K562 (cell line): ENCODE data around the gene LMAN2. TPM values are rescaled to one million over a fixed set of nuclear protein-coding genes. Genes with fewer than 3 reads are reported as not detected.

Source experiments
- ARID3B ChIP-seq: fragments of 250-450 bp; sonication (Bioruptor Pico); IDR thresholded peaks from 2 replicates; pipeline ENCODE4 v1.4.0; 2020; ENCODE audit warnings: borderline replicate concordance
- ARNT ChIP-seq, 2 experiments: fragments of 450-650 bp; IDR thresholded peaks; 2 replicates each; pipeline ENCODE4 v1.6.1; 2016; ENCODE audit warnings: mild to moderate bottlenecking in 1 of 2
- CCNT2 ChIP-seq: IDR thresholded peaks from 2 replicates; pipeline ENCODE4 v1.6.1; 2011; ENCODE audit warnings: borderline replicate concordance, low read depth, mild to moderate bottlenecking, moderate library complexity, mixed read lengths, low read length; ENCODE audit not compliant: insufficient read length; ENCODE audit errors: extremely low read depth
- CGGBP1 ChIP-seq: fragments of 250-450 bp; sonication (Bioruptor Pico); IDR thresholded peaks from 2 replicates; pipeline ENCODE4 v1.9.0; 2021; ENCODE audit warnings: mild to moderate bottlenecking
- CHCHD3 ChIP-seq: fragments of 250-450 bp; sonication (Bioruptor Pico); IDR thresholded peaks from 2 replicates; pipeline ENCODE4 v2.1.2; 2022; ENCODE audit warnings: mild to moderate bottlenecking
- CHD1 ChIP-seq: fragments of 200-600 bp; sonication (generic); IDR thresholded peaks from one replicate; pipeline ENCODE4 v1.6.1; 2012; ENCODE audit warnings: mild to moderate bottlenecking, moderate library complexity, low read length, inconsistent platforms
- EHMT2 ChIP-seq: fragments of 450-650 bp; IDR thresholded peaks from 2 replicates; pipeline ENCODE4 v1.6.1; 2018; ENCODE audit warnings: antibody characterized with exemption
- FOXK1 ChIP-seq: sonication (generic); formaldehyde crosslinking; IDR thresholded peaks from 2 replicates; pipeline ENCODE4 v1.8.0; 2022; ENCODE audit warnings: missing genetic modification reagents, mild to moderate bottlenecking, borderline replicate concordance
- FOXP1 ChIP-seq: sonication (generic); formaldehyde crosslinking; IDR thresholded peaks from 2 replicates; pipeline ENCODE4 v1.8.0; 2022; ENCODE audit warnings: mild to moderate bottlenecking, missing genetic modification reagents
- GABPA ChIP-seq: fragments of 200-800 bp; sonication (Bioruptor generic); conservative IDR thresholded peaks from 2 replicates; pipeline ENCODE4 v1.6.1; 2016; ENCODE audit warnings: low read depth, missing genetic modification characterization, missing compliant biosample characterization
- HDAC3 ChIP-seq: fragments of 450-650 bp; IDR thresholded peaks from 2 replicates; pipeline ENCODE4 v1.6.1; 2018; ENCODE audit warnings: borderline replicate concordance, mild to moderate bottlenecking, moderate library complexity; ENCODE audit not compliant: partially characterized antibody
- MEIS2 ChIP-seq: fragments of 450-650 bp; IDR thresholded peaks from 2 replicates; pipeline ENCODE4 v1.6.1; 2014; ENCODE audit warnings: mild to moderate bottlenecking; ENCODE audit not compliant: partially characterized antibody
- NRF1 ChIP-seq, 2 experiments: fragments of 450-650 bp; IDR thresholded peaks in 1 of 2; conservative IDR thresholded peaks in 1 of 2; 2 replicates each; pipeline ENCODE4 v1.6.1; 2014; ENCODE audit warnings: mild to moderate bottlenecking in 2 of 2
- TSHZ1 ChIP-seq: fragments of 250-450 bp; sonication (Bioruptor Pico); IDR thresholded peaks from 2 replicates; pipeline ENCODE4 v1.4.0; 2020; ENCODE audit warnings: mild to moderate bottlenecking, moderate library complexity
- ZBTB11 ChIP-seq, 3 experiments: fragments of 200-800 bp in 1 of 3; fragments of 250-450 bp in 1 of 3; fragments of 450-650 bp in 1 of 3; sonication (Bioruptor Pico) in 1 of 3; sonication (Bioruptor generic) in 1 of 3; formaldehyde crosslinking in 1 of 3; IDR thresholded peaks; 2 replicates each; pipeline versions ENCODE4 v1.6.1 to v1.8.0; 2016 to 2022; ENCODE audit warnings: mild to moderate bottlenecking in 2 of 3, missing genetic modification characterization in 2 of 3, missing compliant biosample characterization in 1 of 3, moderate library complexity in 1 of 3
- ZNF436 ChIP-seq: fragments of 250-450, 450-650 bp; sonication (Bioruptor Pico); formaldehyde crosslinking; IDR thresholded peaks from 2 replicates; pipeline ENCODE4 v1.7.0; 2020; ENCODE audit warnings: mild to moderate bottlenecking
- polyA plus RNA-seq, 8 experiments: library from polyadenylated mRNA; depleted of rRNA in 4 of 8; stranded (reverse) in 5 of 8; unstranded in 3 of 8; fragments of >200 nt; fragmentation: Nextera tagmentation in 2 of 8; fragmentation: Illumina TruSeq in 1 of 8; extraction: Ambion mirVana in 2 of 8; extraction: Trizol in 1 of 8; gene quantifications; 2 replicates each; pipeline versions ENCODE4 v1.2.1 to v1.2.3, GENCODE V29; 2011 to 2014; ENCODE audit warnings: inconsistent platforms in 1 of 8, missing spikeins in 1 of 8
- total RNA-seq, 7 experiments: library from RNA; depleted of rRNA in 6 of 7; stranded (reverse); fragments of >200 nt in 6 of 7; fragmentation: Illumina TruSeq in 2 of 7; extraction: Trizol in 2 of 7; gene quantifications; 2 replicates each; pipeline versions ENCODE4 v1.2.1 to v1.2.3, GENCODE V29; 2011 to 2021; ENCODE audit warnings: low replicate concordance in 1 of 7

LMAN2 gene
- total and polyA plus RNA-seq, 9 of the 15 experiments (the other 6 are each of a cell fraction or from before 2014, with no cell fraction given) = 2.7 to 254 (median 136) TPM

- TF ChIP-seq NRF1 (conservative IDR thresholded peaks at IDR 0.05 in 1 of 2, IDR thresholded peaks at IDR 0.05 in 1 of 2) (peak; percentile 61 to 66), MEIS2 (no peak), CHD1 (peak; percentile 37), CCNT2 (peak; percentile 28), FOXK1 (no peak), EHMT2 (no peak), FOXP1 (CRISPR knock-in tag) (peak; percentile 91), CHCHD3 (no peak), ZBTB11 (CRISPR knock-in tag; IDR thresholded peaks at IDR 0.05) (peak; percentile 41 to 91 (median 41); a peak in 3 of 6 replicates), HDAC3 (no peak), ARID3B (CRISPR knock-in tag) (peak; percentile 80; the same call in 1 of the 2 replicates), ZNF436 (CRISPR knock-in tag) (no peak), TSHZ1 (CRISPR knock-in tag) (no peak), ARNT (IDR thresholded peaks at IDR 0.05) (no peak), CGGBP1 (CRISPR knock-in tag) (no peak; the same call in 1 of the 2 replicates), GABPA (tag) (peak; percentile 97)
Measured at GRCh38 chr5:177303121-177303924, 48.1 kb downstream of the LMAN2 start, which contains the start of the genes PRELID1 and RAB24 (continued).
